Muscle layer of duodenum (tissue), 2 donors: ENCODE measurements around the gene MMP7.

Experiments used
- H3K27ac ChIP-seq: one replicate; pipeline ENCODE4 v1.7.0; 2013; ENCODE audit warnings: mild to moderate bottlenecking, low read length
- H3K27me3 ChIP-seq: one replicate; pipeline ENCODE4 v1.7.0; 2013; ENCODE audit warnings: low read depth, mild to moderate bottlenecking, control low read depth, low read length
- H3K36me3 ChIP-seq, 2 donors: one replicate each; pipeline ENCODE4 v1.7.0; 2013; ENCODE audit warnings: low read length in 2 of 2, control low read depth in 1 of 2, mild to moderate bottlenecking in 1 of 2; ENCODE audit not compliant: insufficient read depth in 2 of 2, control insufficient read depth in 1 of 2
- H3K4me1 ChIP-seq, 2 donors: one replicate each; pipeline ENCODE4 v1.7.0; 2013; ENCODE audit warnings: low read length in 2 of 2, mild to moderate bottlenecking in 2 of 2, control low read depth in 1 of 2, moderate library complexity in 1 of 2; ENCODE audit not compliant: insufficient read depth in 2 of 2, control insufficient read depth in 1 of 2
- H3K4me3 ChIP-seq, 2 donors: one replicate each; pipeline ENCODE4 v1.7.0; 2013; ENCODE audit warnings: low read length in 2 of 2, low read depth in 1 of 2, mild to moderate bottlenecking in 1 of 2
- H3K9me3 ChIP-seq, 2 donors: one replicate each; pipeline ENCODE4 v1.7.0; 2013; ENCODE audit warnings: low read length in 2 of 2, control low read depth in 1 of 2, mild to moderate bottlenecking in 1 of 2; ENCODE audit not compliant: control insufficient read depth in 1 of 2
- donor health status: healthy.

The MMP7 gene

GRCh38 chr11:102534261-102534872 lies 3.8 kb upstream of the MMP7 start:
- Histone ChIP-seq H3K27ac (no peak overlapping the region), H3K9me3 (no peaks in the 10 kb centered on the region), H3K27me3 (no peaks in the 10 kb centered on the region), H3K4me3 (no peak overlapping the region), H3K36me3 (no peaks in the 10 kb centered on the region), H3K4me1 (no peaks in the 10 kb centered on the region)

GRCh38 chr11:102528618-102529017 lies 1.9 kb downstream of the MMP7 start:
- Histone ChIP-seq H3K4me3 (no peak overlapping the region), H3K9me3 (no peaks in the 10 kb centered on the region), H3K36me3 (no peaks in the 10 kb centered on the region), H3K27me3 (no peaks in the 10 kb centered on the region), H3K4me1 (no peaks in the 10 kb centered on the region), H3K27ac (no peak overlapping the region)

GRCh38 chr11:102527684-102528083 lies 2.9 kb downstream of the MMP7 start:
- no peak overlapping the region for H3K4me3 ChIP-seq
- no peaks in the 10 kb centered on the region for H3K4me1 ChIP-seq
- H3K27me3 ChIP-seq = no peaks in the 10 kb centered on the region
- H3K27ac ChIP-seq = no peak overlapping the region
- no peaks in the 10 kb centered on the region for H3K9me3 ChIP-seq
- no peaks in the 10 kb centered on the region for H3K36me3 ChIP-seq

GRCh38 chr11:102527041-102527440 lies 3.5 kb downstream of the MMP7 start:
- H3K36me3 ChIP-seq = no peaks in the 10 kb centered on the region
- H3K9me3 ChIP-seq = no peaks in the 10 kb centered on the region
- no peaks in the 10 kb centered on the region for H3K27me3 ChIP-seq
- no peaks in the 10 kb centered on the region for H3K4me1 ChIP-seq
- H3K4me3 ChIP-seq = no peak overlapping the region
- H3K27ac ChIP-seq = no peak overlapping the region

- Histone ChIP-seq H3K4me1 (no peaks in the 10 kb centered on the region), H3K27ac (no peak overlapping the region), H3K36me3 (no peaks in the 10 kb centered on the region), H3K27me3 (no peaks in the 10 kb centered on the region), H3K9me3 (no peaks in the 10 kb centered on the region), H3K4me3 (no peak overlapping the region)
Observed at GRCh38 chr11:102523887-102524286, 6.7 kb downstream of the MMP7 start.

GRCh38 chr11:102523189-102523570 lies 7.4 kb downstream of the MMP7 start:
- H3K4me1 ChIP-seq = no peaks in the 10 kb centered on the region
- H3K27ac ChIP-seq = no peak overlapping the region
- no peak overlapping the region for H3K4me3 ChIP-seq
- no peaks in the 10 kb centered on the region for H3K27me3 ChIP-seq
- no peaks in the 10 kb centered on the region for H3K9me3 ChIP-seq
- H3K36me3 ChIP-seq = no peaks in the 10 kb centered on the region

GRCh38 chr11:102522312-102523188 lies 8.0 kb downstream of the MMP7 start:
- Histone ChIP-seq H3K27me3 (no peaks in the 10 kb centered on the region), H3K9me3 (no peaks in the 10 kb centered on the region), H3K27ac (no peak overlapping the region)

GRCh38 chr11:102521121-102521520 lies 9.4 kb downstream of the MMP7 start:
- no peaks in the 10 kb centered on the region for H3K4me1 ChIP-seq
- no peaks in the 10 kb centered on the region for H3K9me3 ChIP-seq
- H3K36me3 ChIP-seq = no peaks in the 10 kb centered on the region
- H3K27me3 ChIP-seq = no peaks in the 10 kb centered on the region
- no peak overlapping the region for H3K4me3 ChIP-seq
- H3K27ac ChIP-seq = no peak overlapping the region

More at GRCh38 chr11:102522312-102523188, 8.0 kb downstream of the MMP7 start:
- H3K36me3 ChIP-seq = no peaks in the 10 kb centered on the region
- H3K4me1 ChIP-seq = no peaks in the 10 kb centered on the region
- no peak overlapping the region for H3K4me3 ChIP-seq

GRCh38 chr11:102520514-102520913 lies 10.0 kb downstream of the MMP7 start:
- Histone ChIP-seq H3K4me3 (no peak overlapping the region), H3K4me1 (no peaks in the 10 kb centered on the region), H3K36me3 (no peaks in the 10 kb centered on the region), H3K27me3 (no peaks in the 10 kb centered on the region), H3K9me3 (no peaks in the 10 kb centered on the region), H3K27ac (no peak overlapping the region)

GRCh38 chr11:102518296-102519094 lies 12.1 kb downstream of the MMP7 start:
- H3K36me3 ChIP-seq = no peaks in the 10 kb centered on the region
- no peaks in the 10 kb centered on the region for H3K9me3 ChIP-seq
- H3K27ac ChIP-seq = no peak overlapping the region
- H3K4me1 ChIP-seq = peaks cover 0 to 6% of the 10 kb centered on the region in 2 donors
- no peak overlapping the region for H3K4me3 ChIP-seq
- no peaks in the 10 kb centered on the region for H3K27me3 ChIP-seq

- peaks cover 0 to 6% of the 10 kb centered on the region in 2 donors for H3K4me1 ChIP-seq
- no peaks in the 10 kb centered on the region for H3K9me3 ChIP-seq
- no peak overlapping the region for H3K27ac ChIP-seq
- H3K4me3 ChIP-seq = no peak overlapping the region
- H3K36me3 ChIP-seq = no peaks in the 10 kb centered on the region
- no peaks in the 10 kb centered on the region for H3K27me3 ChIP-seq
Observed at GRCh38 chr11:102517670-102518069, 12.9 kb downstream of the MMP7 start.
